ENCODE measurements around the gene OR9G4. TPM values are rescaled to one million over a fixed set of nuclear protein-coding genes. Genes with fewer than 3 reads are reported as not detected.

Gene OR9G4
- not detected for total RNA-seq

DNA sequence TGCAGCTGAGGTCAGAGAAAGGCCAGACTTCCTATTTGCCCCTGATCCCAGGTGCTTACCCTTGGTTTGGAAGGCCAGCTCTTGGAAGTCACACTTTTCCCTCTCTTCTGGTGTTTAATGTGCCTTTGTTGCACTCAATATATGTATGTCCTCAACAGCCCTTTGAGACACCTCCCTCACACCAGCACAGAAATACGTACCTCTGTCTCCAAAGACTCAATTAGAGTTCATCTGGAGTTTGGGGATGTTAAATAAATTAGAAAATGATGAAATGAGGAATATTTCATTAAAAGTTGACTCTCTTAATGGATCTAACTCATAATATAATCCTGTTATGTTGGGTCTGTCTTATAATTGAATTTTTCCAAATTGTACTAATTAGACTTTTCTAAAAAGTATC is at the start of gene OR9G4:
Gene OR9G4, minus strand, starts transcription at position 101 of the 400 bp plus-strand sequence. CDS start 4,931 bp downstream, outside the sequence.
- ChIA-PET POLR2A (no interaction called here), CTCF (no interaction called here)
- H3K27me3 Mint-ChIP-seq: no peaks in the 10 kb centered on the region
- peaks cover 14% of the 10 kb centered on the region for H3K9me3 Mint-ChIP-seq
- intact Hi-C loops (cut with micrococcal nuclease): no loop called here
- no peak within 1 kb of the TSS for H3K27ac Mint-ChIP-seq
- H3K4me1 Mint-ChIP-seq (ENCODE audit: low read depth): no peaks in the 10 kb centered on the region
- no peak within 1 kb of the TSS for H3K4me3 Mint-ChIP-seq
- no peaks in the 10 kb centered on the region for H3K36me3 Mint-ChIP-seq
- DNase-seq: no peak

DNA sequence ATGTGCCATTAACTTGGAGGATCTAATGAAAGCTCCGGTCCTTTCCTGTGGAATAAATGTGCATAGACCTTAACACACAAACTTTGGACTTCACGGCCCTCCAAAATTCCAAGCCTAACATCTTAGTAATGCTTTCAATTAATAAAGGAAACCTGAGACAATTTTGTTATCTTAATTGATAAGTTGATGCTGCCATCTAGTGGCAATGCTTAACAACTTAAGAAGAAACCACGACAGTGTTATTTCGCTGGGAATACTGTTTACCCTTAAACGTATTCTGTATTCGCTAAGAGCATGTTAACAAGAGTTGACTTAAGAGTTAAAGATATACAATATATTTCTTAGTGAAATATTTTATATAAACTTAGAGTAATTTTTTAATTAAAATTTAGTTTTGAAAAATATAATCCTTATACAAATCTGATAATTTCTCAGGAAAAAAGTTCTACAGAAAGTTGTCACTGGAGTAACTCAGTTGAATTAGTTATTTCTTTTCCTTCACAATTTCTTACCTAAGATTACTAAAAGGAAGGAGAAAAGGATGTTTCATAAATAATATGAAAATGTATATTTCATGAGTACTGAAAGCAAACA is 35.0 kb upstream of the OR9G4 start:
- no peaks in the 10 kb centered on the region for H3K9me3 Mint-ChIP-seq

DNA sequence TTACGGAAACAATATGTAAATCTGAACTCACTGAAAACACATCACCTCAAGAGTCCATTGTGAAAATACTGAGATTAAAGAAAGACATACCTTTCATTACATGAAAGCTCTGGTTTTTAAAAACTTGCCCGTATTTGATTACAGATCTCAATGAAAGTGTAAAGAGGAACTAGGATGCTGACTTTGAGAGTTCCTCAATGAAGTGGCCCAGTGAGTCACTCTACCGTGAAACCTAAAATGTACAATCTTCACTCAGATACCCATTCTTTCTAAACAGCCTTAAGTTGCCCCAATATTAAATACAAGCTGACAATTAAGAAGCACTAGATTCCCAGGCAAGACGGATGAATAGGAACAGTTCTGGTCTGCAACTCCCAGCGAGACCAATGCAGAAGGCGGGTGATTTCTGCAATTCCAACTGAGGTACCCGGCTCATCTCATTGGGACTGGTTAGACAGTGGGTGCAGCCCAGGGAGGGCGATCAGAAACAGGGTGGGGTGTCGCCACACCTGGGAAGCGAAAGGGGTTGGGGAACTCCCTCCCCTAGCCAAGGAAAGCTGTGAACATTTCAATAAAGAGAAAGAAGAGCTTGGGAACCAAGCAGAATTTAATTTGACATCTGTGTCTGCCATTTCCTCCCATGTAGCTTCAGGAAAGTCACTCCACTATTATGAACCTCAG is 33.8 kb upstream of the OR9G4 start:
- no peak overlapping the region for H3K4me3 Mint-ChIP-seq
- no peaks in the 10 kb centered on the region for H3K27me3 Mint-ChIP-seq
- no peaks in the 10 kb centered on the region for H3K9me3 Mint-ChIP-seq
- intact Hi-C loops (cut with micrococcal nuclease): no loop called here
- DNase-seq: no peak
- ChIA-PET POLR2A (no interaction called here), CTCF (interaction anchor here (0.5 to 1.7 kb wide), 4 partner anchors 9 to 467 kb away, joined by 3 to 10 read pairs (median 4); no protein-coding TSS in a partner anchor)
- no peaks in the 10 kb centered on the region for H3K36me3 Mint-ChIP-seq
- H3K27ac Mint-ChIP-seq: no peak overlapping the region
- no peaks in the 10 kb centered on the region for H3K4me1 Mint-ChIP-seq (ENCODE audit: low read depth)

More for the DNA sequence above, 35.0 kb upstream of the OR9G4 start:
- Mint-ChIP-seq H3K27ac (no peak overlapping the region), H3K36me3 (no peaks in the 10 kb centered on the region), H3K4me3 (no peak overlapping the region), H3K4me1 (ENCODE audit: low read depth) (no peaks in the 10 kb centered on the region), H3K27me3 (no peaks in the 10 kb centered on the region)
- ChIA-PET POLR2A (no interaction called here), CTCF (interaction anchor here (1.2 to 1.7 kb wide), 3 partner anchors 10 to 466 kb away, joined by 3 to 10 read pairs (median 6); no protein-coding TSS in a partner anchor)
- DNase-seq: no peak
- intact Hi-C loops (cut with micrococcal nuclease): loop anchor here (1.0 kb wide), 1 partner anchor 159 kb away; no protein-coding TSS in a partner anchor

DNA sequence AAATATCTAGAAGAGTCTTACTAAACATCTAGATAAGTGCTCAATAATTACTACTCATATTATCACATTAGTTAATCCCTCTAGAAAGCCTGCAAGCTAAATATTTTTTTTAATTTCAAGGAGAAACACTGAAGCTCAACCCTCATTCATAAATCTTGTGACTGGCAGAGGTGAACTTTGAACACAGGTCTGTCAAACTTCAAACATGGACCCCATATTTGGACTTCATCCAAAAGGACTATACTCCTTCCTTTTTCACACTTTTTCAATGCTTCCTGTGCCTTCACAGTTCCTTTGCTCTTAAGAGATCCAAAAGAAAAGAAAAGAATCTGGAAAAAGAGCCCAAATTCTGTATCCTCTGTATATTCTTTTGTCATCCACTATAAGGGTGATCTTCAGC is 28.3 kb upstream of the OR9G4 start:
- intact Hi-C loops (cut with micrococcal nuclease): loop anchor here (5.0 kb wide), 1 partner anchor 1050 kb away; no protein-coding TSS in a partner anchor
- H3K36me3 Mint-ChIP-seq: no peaks in the 10 kb centered on the region
- no peak overlapping the region for H3K27ac Mint-ChIP-seq
- H3K9me3 Mint-ChIP-seq: no peaks in the 10 kb centered on the region
- DNase-seq: no peak
- POLR2A ChIA-PET: no interaction called here
- CTCF ChIA-PET: interaction anchor here (0.6 to 1.0 kb wide), 2 partner anchors 9 to 69 kb away, joined by 4 read pairs; no protein-coding TSS in a partner anchor
- no peak overlapping the region for H3K4me3 Mint-ChIP-seq
- H3K27me3 Mint-ChIP-seq: no peaks in the 10 kb centered on the region
- no peaks in the 10 kb centered on the region for H3K4me1 Mint-ChIP-seq (ENCODE audit: low read depth)

DNA sequence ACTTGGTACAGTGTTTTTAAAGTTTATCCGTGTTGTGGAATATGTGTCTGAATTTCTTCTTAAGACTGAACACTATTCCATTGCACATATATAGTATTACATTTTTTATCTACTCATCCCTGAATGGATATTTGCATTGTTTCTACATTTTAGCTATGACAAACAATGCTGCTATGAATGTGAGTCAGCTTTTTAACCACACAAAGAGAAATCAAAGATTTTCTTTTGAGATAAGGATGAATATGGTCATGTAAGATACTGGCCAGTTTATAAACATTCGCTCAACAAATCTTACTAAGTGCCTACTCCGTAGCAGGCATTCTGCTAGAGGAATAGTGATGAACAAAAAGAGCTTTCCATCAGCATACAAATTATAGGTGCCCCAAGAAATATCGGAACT is 16.5 kb upstream of the OR9G4 start:
- H3K27ac Mint-ChIP-seq: no peak overlapping the region
- no peaks in the 10 kb centered on the region for H3K27me3 Mint-ChIP-seq
- POLR2A ChIA-PET: no interaction called here
- H3K9me3 Mint-ChIP-seq: peaks cover 2% of the 10 kb centered on the region
- intact Hi-C loops (cut with micrococcal nuclease): no loop called here
- H3K4me3 Mint-ChIP-seq: no peak overlapping the region
- no peaks in the 10 kb centered on the region for H3K4me1 Mint-ChIP-seq (ENCODE audit: low read depth)
- CTCF ChIA-PET: no interaction called here
- H3K36me3 Mint-ChIP-seq: no peaks in the 10 kb centered on the region
- DNase-seq: no peak

DNA sequence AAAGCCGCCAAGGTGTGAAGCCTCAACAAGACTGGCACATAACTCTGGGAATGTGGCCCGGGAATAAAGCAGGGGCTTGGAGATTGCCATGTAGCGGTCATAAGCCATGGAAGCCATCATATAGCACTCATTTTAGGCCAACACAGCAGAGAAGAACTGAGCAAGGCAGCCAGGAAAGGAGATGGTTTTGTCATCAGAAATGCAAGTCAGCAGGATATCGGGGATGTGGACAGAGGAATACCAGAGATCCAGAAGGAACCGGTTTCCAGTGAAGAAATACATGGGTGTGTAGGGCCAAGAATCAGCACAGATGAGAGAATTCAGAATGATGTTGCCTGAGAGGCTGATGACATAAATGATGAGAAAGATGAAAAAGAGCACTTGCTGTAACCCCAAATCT is 3.0 kb upstream of the OR9G4 start:
- no peak overlapping the region for H3K27ac Mint-ChIP-seq
- H3K4me3 Mint-ChIP-seq: no peak overlapping the region
- H3K4me1 Mint-ChIP-seq (ENCODE audit: low read depth): no peaks in the 10 kb centered on the region
- H3K27me3 Mint-ChIP-seq: no peaks in the 10 kb centered on the region
- no peak for DNase-seq
- intact Hi-C loops (cut with micrococcal nuclease): no loop called here
- CTCF ChIA-PET: no interaction called here
- H3K36me3 Mint-ChIP-seq: no peaks in the 10 kb centered on the region
- peaks cover 17% of the 10 kb centered on the region for H3K9me3 Mint-ChIP-seq
- POLR2A ChIA-PET: no interaction called here

DNA sequence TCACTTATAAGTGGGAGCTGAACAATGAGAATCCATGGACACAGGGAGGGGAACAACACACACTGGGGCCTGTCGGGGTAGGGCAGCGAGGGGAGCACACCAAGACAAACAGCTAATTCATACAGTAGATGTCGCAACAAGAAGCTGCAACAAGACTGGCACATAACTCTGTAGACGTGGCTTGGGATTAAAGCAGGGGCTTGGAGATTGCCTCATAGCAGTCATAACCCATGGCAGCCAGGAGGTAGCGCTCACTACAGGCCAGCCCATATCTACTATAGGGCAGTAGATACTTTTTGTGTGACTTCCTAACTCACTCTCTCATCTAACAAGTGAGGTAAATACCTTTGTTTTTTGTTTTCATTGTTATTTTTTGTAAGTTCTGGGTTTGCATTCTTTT is 1.7 kb upstream of the OR9G4 start:
- DNase-seq: no peak
- H3K27ac Mint-ChIP-seq: no peak overlapping the region
- intact Hi-C loops (cut with micrococcal nuclease): no loop called here
- H3K9me3 Mint-ChIP-seq: peaks cover 17% of the 10 kb centered on the region
- H3K4me3 Mint-ChIP-seq: no peak overlapping the region
- H3K36me3 Mint-ChIP-seq: no peaks in the 10 kb centered on the region
- CTCF ChIA-PET: no interaction called here
- no peaks in the 10 kb centered on the region for H3K4me1 Mint-ChIP-seq (ENCODE audit: low read depth)
- H3K27me3 Mint-ChIP-seq: no peaks in the 10 kb centered on the region
- POLR2A ChIA-PET: no interaction called here

DNA sequence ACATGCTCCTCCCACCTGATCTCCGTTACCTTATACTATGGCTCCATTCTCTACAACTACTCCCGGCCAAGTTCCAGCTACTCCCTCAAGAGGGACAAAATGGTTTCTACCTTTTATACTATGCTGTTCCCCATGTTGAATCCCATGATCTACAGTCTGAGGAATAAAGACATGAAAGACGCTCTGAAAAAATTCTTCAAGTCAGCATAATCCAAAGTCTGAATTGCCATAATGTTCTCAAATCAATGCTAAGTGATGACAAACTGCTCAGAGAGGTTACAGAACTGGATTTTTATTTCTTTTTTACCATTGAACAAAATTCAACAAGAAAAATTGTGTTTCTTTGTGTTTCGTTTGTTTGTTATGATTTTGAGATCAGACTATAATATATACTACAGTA is 7.6 kb downstream of the OR9G4 start:
- H3K36me3 Mint-ChIP-seq: no peaks in the 10 kb centered on the region
- ChIA-PET POLR2A (no interaction called here), CTCF (no interaction called here)
- H3K27ac Mint-ChIP-seq: no peak overlapping the region
- intact Hi-C loops (cut with micrococcal nuclease): no loop called here
- H3K9me3 Mint-ChIP-seq: peaks cover 6% of the 10 kb centered on the region
- H3K4me1 Mint-ChIP-seq (ENCODE audit: low read depth): no peaks in the 10 kb centered on the region
- H3K27me3 Mint-ChIP-seq: no peaks in the 10 kb centered on the region
- DNase-seq: no peak
- no peak overlapping the region for H3K4me3 Mint-ChIP-seq

DNA sequence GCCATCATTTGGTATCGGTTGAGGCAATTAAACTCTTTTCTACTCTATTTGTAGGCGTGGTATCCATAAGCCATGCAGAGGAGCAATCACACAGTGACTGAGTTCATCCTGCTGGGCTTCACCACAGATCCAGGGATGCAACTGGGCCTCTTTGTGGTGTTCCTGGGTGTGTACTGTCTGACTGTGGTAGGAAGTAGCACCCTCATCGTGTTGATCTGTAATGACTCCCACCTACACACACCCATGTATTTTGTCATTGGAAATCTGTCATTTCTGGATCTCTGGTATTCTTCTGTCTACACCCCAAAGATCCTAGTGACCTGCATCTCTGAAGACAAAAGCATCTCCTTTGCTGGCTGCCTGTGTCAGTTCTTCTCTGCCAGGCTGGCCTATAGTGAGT is 8.4 kb downstream of the OR9G4 start:
- ChIA-PET POLR2A (no interaction called here), CTCF (no interaction called here)
- Mint-ChIP-seq H3K4me3 (no peak overlapping the region), H3K4me1 (ENCODE audit: low read depth) (no peaks in the 10 kb centered on the region), H3K36me3 (no peaks in the 10 kb centered on the region), H3K27me3 (no peaks in the 10 kb centered on the region), H3K27ac (no peak overlapping the region), H3K9me3 (peaks cover 6% of the 10 kb centered on the region)
- intact Hi-C loops (cut with micrococcal nuclease): no loop called here
- DNase-seq: no peak

DNA sequence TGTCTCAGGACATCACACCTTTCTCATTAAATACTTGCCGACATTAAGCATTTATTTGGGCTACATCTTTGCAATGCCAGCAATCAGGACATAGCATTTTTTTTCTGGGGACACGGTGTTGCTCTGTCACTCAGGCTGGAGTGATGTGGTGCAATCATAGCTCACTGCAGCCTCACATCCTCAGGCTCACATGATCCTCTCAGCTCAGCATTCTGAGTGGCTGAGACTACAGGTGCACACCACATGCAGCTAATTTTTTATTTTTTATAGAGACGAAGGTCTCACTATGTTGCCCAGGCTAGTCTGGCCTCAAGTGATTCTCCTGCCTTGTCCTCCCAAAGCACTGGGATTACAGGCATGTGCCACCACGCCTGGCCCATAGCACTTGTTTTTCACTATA is 28.0 kb downstream of the OR9G4 start:
- DNase-seq: no peak
- Mint-ChIP-seq H3K4me3 (no peak overlapping the region), H3K27me3 (no peaks in the 10 kb centered on the region), H3K27ac (no peak overlapping the region), H3K4me1 (ENCODE audit: low read depth) (no peaks in the 10 kb centered on the region), H3K9me3 (peaks cover 15% of the 10 kb centered on the region), H3K36me3 (no peaks in the 10 kb centered on the region)
- POLR2A ChIA-PET: no interaction called here
- intact Hi-C loops (cut with micrococcal nuclease): no loop called here
- CTCF ChIA-PET: no interaction called here

DNA sequence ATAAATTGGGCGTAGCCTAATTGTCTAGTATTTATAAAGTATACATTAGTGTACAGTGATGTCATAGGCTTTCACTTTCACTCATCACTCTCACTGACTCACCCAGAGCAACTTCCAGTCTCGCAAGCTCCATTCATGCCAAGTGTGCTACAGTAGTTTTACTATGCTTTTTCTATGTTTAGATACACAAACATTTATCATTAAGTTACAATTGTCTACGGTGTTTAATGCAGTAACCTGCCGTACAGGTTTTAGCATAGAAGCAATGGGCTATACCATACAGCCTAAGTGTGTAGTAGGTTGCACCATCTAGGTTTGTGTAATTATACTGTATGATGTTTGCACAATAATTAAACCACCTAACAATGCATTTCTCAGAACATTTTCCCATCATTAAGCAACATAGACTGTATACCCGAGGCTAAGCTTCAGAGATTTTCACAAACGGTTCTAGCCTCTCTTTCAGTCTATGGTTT is 32.1 kb downstream of the OR9G4 start:
- intact Hi-C loops (cut with micrococcal nuclease): no loop called here
- Mint-ChIP-seq H3K9me3 (peaks cover 24% of the 10 kb centered on the region), H3K36me3 (no peaks in the 10 kb centered on the region), H3K27ac (no peak overlapping the region), H3K27me3 (no peaks in the 10 kb centered on the region), H3K4me1 (ENCODE audit: low read depth) (no peaks in the 10 kb centered on the region), H3K4me3 (no peak overlapping the region)
- POLR2A ChIA-PET: no interaction called here
- CTCF ChIA-PET: no interaction called here
- no peak for DNase-seq

DNA sequence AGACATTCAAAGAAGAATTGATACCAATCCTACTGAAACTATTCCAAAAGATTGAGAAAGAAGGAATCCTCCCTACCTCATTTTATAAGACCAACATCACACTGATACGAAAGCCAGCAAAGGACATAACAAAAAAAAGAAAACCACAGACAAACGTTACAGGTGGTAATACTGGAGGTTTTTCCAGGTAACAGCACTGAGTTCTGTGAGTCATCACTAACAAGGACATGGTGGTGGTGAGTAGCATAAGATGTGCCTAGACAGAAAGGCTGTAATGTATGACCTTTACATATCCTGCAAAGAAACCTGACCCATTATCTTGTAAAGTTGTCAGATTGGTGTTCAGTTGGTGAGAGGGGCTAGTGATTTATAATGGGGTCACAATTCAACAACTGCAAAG is 34.3 kb downstream of the OR9G4 start:
- POLR2A ChIA-PET: no interaction called here
- no peaks in the 10 kb centered on the region for H3K36me3 Mint-ChIP-seq
- no peaks in the 10 kb centered on the region for H3K27me3 Mint-ChIP-seq
- H3K4me3 Mint-ChIP-seq: no peak overlapping the region
- intact Hi-C loops (cut with micrococcal nuclease): no loop called here
- H3K27ac Mint-ChIP-seq: no peak overlapping the region
- H3K9me3 Mint-ChIP-seq: peaks cover 32% of the 10 kb centered on the region
- no peaks in the 10 kb centered on the region for H3K4me1 Mint-ChIP-seq (ENCODE audit: low read depth)
- no peak for DNase-seq
- CTCF ChIA-PET: no interaction called here

DNA sequence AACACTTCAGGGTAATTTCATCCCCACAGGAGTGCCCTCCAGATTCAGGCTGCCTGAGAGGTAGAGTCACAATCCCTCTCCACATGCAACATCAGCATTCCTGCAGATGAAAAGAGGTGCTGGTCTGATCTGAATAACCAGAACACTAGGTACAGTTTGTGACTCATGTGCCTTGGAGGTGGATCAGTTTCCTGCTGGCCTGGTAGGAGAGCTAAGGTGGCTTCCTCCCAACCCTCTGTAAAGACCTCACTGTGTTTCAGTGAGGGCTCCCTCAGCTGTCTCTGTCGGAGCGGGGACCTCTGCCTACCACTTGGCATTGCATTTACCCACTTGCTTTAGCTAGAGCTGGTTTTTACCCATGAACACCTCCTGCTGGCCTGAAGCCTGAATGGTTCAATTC is 42.0 kb downstream of the OR9G4 start:
- no peak for DNase-seq
- CTCF ChIA-PET: no interaction called here
- Mint-ChIP-seq H3K27me3 (no peaks in the 10 kb centered on the region), H3K9me3 (peaks cover 28% of the 10 kb centered on the region), H3K4me1 (ENCODE audit: low read depth) (no peaks in the 10 kb centered on the region), H3K36me3 (no peaks in the 10 kb centered on the region), H3K27ac (no peak overlapping the region), H3K4me3 (no peak overlapping the region)
- intact Hi-C loops (cut with micrococcal nuclease): no loop called here
- POLR2A ChIA-PET: no interaction called here
